ENCODE results near the gene ZNF484. TPM values are rescaled to one million over a fixed set of nuclear protein-coding genes. Genes with fewer than 3 reads are reported as not detected.
"Not testable (repeated sequence)": the region's sequence is repeated elsewhere in the genome, so short reads cannot be mapped to it uniquely, and the experiment has no call there.

Gene ZNF484
- total and polyA plus RNA-seq, 2 donors from 2014 or later = 1.9 to 13.5 TPM

DNA sequence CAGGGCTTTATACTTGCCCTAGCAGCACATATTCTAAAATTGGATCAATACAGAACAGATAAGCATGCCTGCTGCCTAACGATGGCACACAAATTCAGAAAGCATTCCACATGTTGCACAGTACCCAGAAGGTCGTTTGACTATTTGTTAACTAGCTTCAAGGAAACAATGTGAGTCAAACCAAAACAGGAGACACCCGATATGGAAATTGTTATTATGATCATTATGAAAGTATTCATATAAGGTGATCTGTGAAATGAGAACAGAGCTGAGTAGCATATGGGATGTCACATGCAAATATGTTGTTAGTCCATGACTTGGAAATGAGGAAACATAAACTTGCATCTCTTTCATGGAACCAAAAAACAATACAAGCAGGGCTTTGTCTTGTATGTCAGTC lies 56.9 kb downstream of the ZNF484 start:
- Histone ChIP-seq H3K9me3 (ENCODE audit: control insufficient read depth in 2 of 3, insufficient read depth in 1 of 3, low read length in 3 of 3) (no peaks in the 10 kb centered on the region), H3K27ac (ENCODE audit: low read depth in 2 of 2, low read length in 2 of 2) (no peak overlapping the region), H3K4me1 (ENCODE audit: control insufficient read depth in 2 of 3, insufficient read depth in 2 of 3, low read depth in 1 of 3, low read length in 3 of 3) (no peaks in the 10 kb centered on the region), H3K36me3 (ENCODE audit: control insufficient read depth in 2 of 3, insufficient read depth in 3 of 3, low read length in 3 of 3) (no peaks in the 10 kb centered on the region), H3K27me3 (ENCODE audit: control insufficient read depth, insufficient read depth, low read length) (no peaks in the 10 kb centered on the region), H3K9ac (ENCODE audit: low read length in 3 of 3) (no peak overlapping the region), H3K4me3 (ENCODE audit: low read length in 3 of 3) (no peak overlapping the region)
- DNase-seq = no peak
- TF ChIP-seq, protein P1, sequence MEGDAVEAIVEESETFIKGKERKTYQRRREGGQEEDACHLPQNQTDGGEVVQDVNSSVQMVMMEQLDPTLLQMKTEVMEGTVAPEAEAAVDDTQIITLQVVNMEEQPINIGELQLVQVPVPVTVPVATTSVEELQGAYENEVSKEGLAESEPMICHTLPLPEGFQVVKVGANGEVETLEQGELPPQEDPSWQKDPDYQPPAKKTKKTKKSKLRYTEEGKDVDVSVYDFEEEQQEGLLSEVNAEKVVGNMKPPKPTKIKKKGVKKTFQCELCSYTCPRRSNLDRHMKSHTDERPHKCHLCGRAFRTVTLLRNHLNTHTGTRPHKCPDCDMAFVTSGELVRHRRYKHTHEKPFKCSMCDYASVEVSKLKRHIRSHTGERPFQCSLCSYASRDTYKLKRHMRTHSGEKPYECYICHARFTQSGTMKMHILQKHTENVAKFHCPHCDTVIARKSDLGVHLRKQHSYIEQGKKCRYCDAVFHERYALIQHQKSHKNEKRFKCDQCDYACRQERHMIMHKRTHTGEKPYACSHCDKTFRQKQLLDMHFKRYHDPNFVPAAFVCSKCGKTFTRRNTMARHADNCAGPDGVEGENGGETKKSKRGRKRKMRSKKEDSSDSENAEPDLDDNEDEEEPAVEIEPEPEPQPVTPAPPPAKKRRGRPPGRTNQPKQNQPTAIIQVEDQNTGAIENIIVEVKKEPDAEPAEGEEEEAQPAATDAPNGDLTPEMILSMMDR (IDR thresholded peaks at IDR 0.05; ENCODE audit: borderline replicate concordance, extremely low read depth, insufficient read depth) = no peak
- no peak for FAIRE-seq
- intact Hi-C loops (cut with DNase I) = no loop called here

DNA sequence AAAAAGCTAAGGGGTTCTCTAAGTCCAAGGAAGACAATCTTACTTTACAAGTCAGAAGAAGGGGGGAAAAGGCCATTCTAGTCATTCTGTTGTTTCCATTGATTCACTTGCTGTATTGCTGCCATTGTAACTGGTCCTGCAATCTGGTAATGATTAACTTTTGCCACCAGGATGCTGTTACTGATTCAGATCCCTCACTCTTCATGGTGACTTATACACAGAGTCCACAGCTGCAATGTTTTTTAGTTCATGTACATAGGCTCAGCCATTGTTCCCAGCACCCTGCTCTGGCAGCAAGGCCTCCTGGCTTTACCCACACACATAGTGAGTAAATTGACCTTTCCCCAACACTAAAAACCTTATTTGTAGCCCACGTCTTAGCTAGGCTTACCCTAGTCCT lies 57.9 kb downstream of the ZNF484 start:
- FAIRE-seq; H3K9me3 ChIP-seq (ENCODE audit: control insufficient read depth in 2 of 3, insufficient read depth in 1 of 3, low read length in 3 of 3); H3K27ac ChIP-seq (ENCODE audit: low read depth in 2 of 2, low read length in 2 of 2); H3K36me3 ChIP-seq (ENCODE audit: control insufficient read depth in 2 of 3, insufficient read depth in 3 of 3, low read length in 3 of 3); H3K4me3 ChIP-seq (ENCODE audit: low read length in 3 of 3); intact Hi-C loops (cut with DNase I); H3K27me3 ChIP-seq (ENCODE audit: control insufficient read depth, insufficient read depth, low read length); H3K9ac ChIP-seq (ENCODE audit: low read length in 3 of 3); H3K4me1 ChIP-seq (ENCODE audit: control insufficient read depth in 2 of 3, insufficient read depth in 2 of 3, low read depth in 1 of 3, low read length in 3 of 3): not testable (repeated sequence)
- peak in 2 of 5 donors; percentile 44 to 47 for DNase-seq

DNA sequence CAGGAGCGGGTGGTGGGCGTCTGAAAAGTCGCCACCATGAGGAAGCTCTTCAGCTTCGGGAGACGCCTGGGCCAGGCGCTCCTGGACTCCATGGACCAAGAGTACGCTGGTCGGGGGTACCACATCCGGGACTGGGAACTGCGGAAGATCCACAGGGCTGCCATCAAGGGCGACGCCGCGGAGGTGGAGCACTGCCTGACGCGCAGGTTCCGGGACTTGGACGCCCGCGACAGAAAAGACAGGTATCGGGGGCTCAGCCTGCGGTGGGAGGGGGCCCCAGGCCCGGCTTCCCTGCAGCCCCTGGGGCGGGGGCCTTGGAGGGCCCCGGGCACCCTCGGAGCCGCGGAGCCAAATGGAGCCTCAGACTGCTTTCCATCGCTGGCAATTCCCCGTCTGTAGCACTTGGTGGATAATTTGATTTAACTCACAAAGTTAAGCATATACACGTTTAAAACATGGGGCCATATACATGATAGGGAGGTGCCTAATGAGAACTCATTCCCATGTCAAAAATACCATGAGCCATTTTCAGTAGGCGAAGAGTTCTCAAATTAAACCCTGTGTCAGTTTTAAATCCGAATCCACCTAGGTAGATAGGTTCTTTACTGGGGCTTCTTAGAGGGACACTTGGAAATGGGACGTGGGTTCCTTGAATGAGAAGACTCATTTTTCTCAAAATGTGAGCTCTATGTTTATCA lies 68.1 kb downstream of the ZNF484 start:
- intact Hi-C loops (cut with DNase I); H3K9ac ChIP-seq (ENCODE audit: low read length in 3 of 3); FAIRE-seq; H3K9me3 ChIP-seq (ENCODE audit: control insufficient read depth in 2 of 3, insufficient read depth in 1 of 3, low read length in 3 of 3); DNase-seq; H3K36me3 ChIP-seq (ENCODE audit: control insufficient read depth in 2 of 3, insufficient read depth in 3 of 3, low read length in 3 of 3); H3K4me3 ChIP-seq (ENCODE audit: low read length in 3 of 3); H3K27ac ChIP-seq (ENCODE audit: low read depth in 2 of 2, low read length in 2 of 2); H3K4me1 ChIP-seq (ENCODE audit: control insufficient read depth in 2 of 3, insufficient read depth in 2 of 3, low read depth in 1 of 3, low read length in 3 of 3): not testable (repeated sequence)
- peaks cover 70% of the 10 kb centered on the region for H3K27me3 ChIP-seq (ENCODE audit: control insufficient read depth, insufficient read depth, low read length)

DNA sequence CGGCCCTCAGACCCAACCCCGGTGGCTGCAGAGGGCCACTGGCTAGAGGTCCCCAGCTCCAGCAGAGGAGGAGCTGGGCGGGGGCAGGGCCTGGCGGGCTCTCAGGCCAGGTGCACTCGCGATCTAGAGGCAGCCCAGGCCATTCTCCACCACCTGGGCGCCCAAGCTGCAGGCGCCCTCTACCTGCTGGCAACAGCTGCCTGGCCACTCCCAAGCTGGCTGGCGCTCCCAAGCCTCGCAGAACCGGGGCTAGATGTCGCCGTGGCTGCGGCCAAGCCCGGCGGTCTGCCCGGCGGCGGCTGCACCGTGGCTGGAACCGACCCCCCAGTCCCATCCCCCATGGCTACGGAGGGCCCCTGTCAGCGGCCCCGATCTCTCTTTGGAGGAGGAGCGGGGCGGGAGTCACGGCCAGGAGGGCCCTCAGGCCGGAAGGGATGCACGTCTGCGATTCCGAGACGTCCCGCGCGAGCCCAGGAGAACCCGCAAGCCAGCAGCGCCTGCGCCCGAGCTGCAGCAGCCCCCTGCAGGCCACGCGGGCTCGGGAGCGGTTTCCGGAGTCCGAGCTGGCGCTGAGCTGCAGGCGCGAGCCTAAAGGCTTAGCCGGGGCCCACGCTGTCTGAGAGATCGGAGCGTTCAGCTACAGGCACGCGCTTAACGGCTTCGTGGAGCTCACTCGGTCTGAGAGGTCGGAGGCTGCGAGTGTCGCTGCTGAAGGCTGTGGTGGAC lies 68.9 kb downstream of the ZNF484 start:
- no peak overlapping the region for H3K27ac ChIP-seq (ENCODE audit: low read depth in 2 of 2, low read length in 2 of 2)
- H3K9me3 ChIP-seq (ENCODE audit: control insufficient read depth in 2 of 3, insufficient read depth in 1 of 3, low read length in 3 of 3) = no peaks in the 10 kb centered on the region
- no peak overlapping the region for H3K9ac ChIP-seq (ENCODE audit: low read length in 3 of 3)
- peaks cover 74% of the 10 kb centered on the region for H3K27me3 ChIP-seq (ENCODE audit: control insufficient read depth, insufficient read depth, low read length)
- TF ChIP-seq, protein P1 (IDR thresholded peaks at IDR 0.05; ENCODE audit: borderline replicate concordance, extremely low read depth, insufficient read depth) = no peak
- intact Hi-C loops (cut with DNase I) = no loop called here
- H3K4me3 ChIP-seq (ENCODE audit: low read length in 3 of 3) = no peak overlapping the region
- FAIRE-seq = no peak
- peaks cover 0 to 8% (median 0%) of the 10 kb centered on the region in 3 donors for H3K4me1 ChIP-seq (ENCODE audit: control insufficient read depth in 2 of 3, insufficient read depth in 2 of 3, low read depth in 1 of 3, low read length in 3 of 3)
- peak; percentile 85 to 91 (median 89) for DNase-seq
- H3K36me3 ChIP-seq (ENCODE audit: control insufficient read depth in 2 of 3, insufficient read depth in 3 of 3, low read length in 3 of 3) = no peaks in the 10 kb centered on the region
